WTC11 (cell line): ENCODE measurements around the gene NOTUM.

Source experiments
- ESRRA ChIP-seq: sonication (generic); formaldehyde crosslinking; IDR thresholded peaks from 2 replicates; pipeline ENCODE4 v1.8.1; 2022; ENCODE audit warnings: mild to moderate bottlenecking, missing genetic modification reagents, borderline replicate concordance
- NR1H2 ChIP-seq: sonication (generic); formaldehyde crosslinking; IDR thresholded peaks from 2 replicates; pipeline ENCODE4 v1.9.0; 2021; ENCODE audit warnings: mild to moderate bottlenecking, moderate library complexity, missing genetic modification reagents
- ZNF232 ChIP-seq: sonication (generic); formaldehyde crosslinking; IDR thresholded peaks from 2 replicates; pipeline ENCODE4 v1.8.0; 2022; ENCODE audit warnings: mild to moderate bottlenecking, missing genetic modification reagents
- TF ChIP-seq, protein P1 (sequence below): sonication (generic); formaldehyde crosslinking; IDR thresholded peaks from 2 replicates; pipeline ENCODE4 v1.8.0; 2022; ENCODE audit warnings: mild to moderate bottlenecking, missing genetic modification reagents
- TF ChIP-seq, protein P2 (sequence below): fragments of 250-450 bp; sonication (Bioruptor Pico); IDR thresholded peaks from 2 replicates; pipeline ENCODE4 v1.9.0; 2021; ENCODE audit warnings: mild to moderate bottlenecking
- TF ChIP-seq, protein P3 (sequence below): fragments of 200-600 bp; IDR thresholded peaks from 2 replicates; pipeline ENCODE4 v1.8.0; 2022; ENCODE audit warnings: antibody characterized with exemption
- TF ChIP-seq, protein P4 (sequence below): sonication (generic); formaldehyde crosslinking; conservative IDR thresholded peaks from 2 replicates; pipeline ENCODE4 v1.8.1; 2022; ENCODE audit warnings: mild to moderate bottlenecking, missing genetic modification reagents

DNA sequence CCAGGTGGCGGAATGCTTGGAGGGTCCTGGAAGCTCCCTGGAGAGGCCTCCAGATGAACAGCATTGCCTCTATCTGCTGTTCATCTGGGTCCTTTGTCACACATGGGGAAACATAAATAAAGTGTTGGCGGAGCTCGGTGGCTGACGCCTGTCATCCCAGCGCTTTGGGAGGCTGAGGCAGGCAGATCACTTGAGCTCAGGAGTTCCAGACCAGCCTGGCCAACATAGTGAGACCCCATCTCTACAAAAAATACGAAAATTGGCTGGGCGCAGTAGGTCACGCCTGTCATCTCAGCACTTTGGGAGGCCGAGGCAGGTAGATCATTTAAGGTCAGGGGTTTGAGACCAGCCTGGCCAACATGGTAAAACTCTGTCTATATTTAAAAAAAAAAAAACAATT, 16.1 kb downstream of the NOTUM start:
- TF ChIP-seq NR1H2 (CRISPR knock-in tag) (no peak), ESRRA (CRISPR knock-in tag) (no peak), ZNF232 (CRISPR knock-in tag) (no peak)
- TF ChIP-seq, protein P1, sequence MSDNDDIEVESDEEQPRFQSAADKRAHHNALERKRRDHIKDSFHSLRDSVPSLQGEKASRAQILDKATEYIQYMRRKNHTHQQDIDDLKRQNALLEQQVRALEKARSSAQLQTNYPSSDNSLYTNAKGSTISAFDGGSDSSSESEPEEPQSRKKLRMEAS (CRISPR knock-in tag), result no peak
- TF ChIP-seq, protein P2, sequence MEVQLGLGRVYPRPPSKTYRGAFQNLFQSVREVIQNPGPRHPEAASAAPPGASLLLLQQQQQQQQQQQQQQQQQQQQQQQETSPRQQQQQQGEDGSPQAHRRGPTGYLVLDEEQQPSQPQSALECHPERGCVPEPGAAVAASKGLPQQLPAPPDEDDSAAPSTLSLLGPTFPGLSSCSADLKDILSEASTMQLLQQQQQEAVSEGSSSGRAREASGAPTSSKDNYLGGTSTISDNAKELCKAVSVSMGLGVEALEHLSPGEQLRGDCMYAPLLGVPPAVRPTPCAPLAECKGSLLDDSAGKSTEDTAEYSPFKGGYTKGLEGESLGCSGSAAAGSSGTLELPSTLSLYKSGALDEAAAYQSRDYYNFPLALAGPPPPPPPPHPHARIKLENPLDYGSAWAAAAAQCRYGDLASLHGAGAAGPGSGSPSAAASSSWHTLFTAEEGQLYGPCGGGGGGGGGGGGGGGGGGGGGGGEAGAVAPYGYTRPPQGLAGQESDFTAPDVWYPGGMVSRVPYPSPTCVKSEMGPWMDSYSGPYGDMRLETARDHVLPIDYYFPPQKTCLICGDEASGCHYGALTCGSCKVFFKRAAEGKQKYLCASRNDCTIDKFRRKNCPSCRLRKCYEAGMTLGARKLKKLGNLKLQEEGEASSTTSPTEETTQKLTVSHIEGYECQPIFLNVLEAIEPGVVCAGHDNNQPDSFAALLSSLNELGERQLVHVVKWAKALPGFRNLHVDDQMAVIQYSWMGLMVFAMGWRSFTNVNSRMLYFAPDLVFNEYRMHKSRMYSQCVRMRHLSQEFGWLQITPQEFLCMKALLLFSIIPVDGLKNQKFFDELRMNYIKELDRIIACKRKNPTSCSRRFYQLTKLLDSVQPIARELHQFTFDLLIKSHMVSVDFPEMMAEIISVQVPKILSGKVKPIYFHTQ (CRISPR knock-in tag), result no peak
- TF ChIP-seq, protein P3, sequence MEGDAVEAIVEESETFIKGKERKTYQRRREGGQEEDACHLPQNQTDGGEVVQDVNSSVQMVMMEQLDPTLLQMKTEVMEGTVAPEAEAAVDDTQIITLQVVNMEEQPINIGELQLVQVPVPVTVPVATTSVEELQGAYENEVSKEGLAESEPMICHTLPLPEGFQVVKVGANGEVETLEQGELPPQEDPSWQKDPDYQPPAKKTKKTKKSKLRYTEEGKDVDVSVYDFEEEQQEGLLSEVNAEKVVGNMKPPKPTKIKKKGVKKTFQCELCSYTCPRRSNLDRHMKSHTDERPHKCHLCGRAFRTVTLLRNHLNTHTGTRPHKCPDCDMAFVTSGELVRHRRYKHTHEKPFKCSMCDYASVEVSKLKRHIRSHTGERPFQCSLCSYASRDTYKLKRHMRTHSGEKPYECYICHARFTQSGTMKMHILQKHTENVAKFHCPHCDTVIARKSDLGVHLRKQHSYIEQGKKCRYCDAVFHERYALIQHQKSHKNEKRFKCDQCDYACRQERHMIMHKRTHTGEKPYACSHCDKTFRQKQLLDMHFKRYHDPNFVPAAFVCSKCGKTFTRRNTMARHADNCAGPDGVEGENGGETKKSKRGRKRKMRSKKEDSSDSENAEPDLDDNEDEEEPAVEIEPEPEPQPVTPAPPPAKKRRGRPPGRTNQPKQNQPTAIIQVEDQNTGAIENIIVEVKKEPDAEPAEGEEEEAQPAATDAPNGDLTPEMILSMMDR, result no peak
- TF ChIP-seq, protein P4, sequence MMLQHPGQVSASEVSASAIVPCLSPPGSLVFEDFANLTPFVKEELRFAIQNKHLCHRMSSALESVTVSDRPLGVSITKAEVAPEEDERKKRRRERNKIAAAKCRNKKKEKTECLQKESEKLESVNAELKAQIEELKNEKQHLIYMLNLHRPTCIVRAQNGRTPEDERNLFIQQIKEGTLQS (CRISPR knock-in tag), result no peak
